ENCODE data around the gene PAFAH1B1.

Gene PAFAH1B1

GRCh38 chr17:2704031-2704889 lies 110.8 kb downstream of the PAFAH1B1 start:
- no peak for DNase-seq

GRCh38 chr17:2704890-2705248 lies 111.4 kb downstream of the PAFAH1B1 start:
- DNase-seq: no peak

DNA sequence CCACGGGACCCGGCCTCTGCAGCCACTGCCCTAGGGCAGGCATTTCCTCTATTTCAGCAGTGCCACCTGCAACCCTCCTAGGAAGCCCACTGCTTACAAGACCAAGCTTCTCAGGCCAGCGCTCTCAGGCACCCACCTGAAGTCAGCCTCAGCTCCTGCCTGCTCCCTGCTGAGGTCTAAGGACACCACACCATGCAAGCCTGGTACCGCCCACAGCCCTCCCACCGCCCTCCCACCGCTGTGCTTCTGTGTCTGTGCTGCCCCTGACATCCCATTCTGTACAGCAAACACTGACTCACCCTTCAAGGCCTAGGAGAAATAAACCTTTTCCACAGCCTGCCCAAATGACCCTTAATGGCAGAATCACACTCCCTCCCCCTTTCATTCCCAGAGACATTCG lies 111.8 kb downstream of the PAFAH1B1 start:
- DNase-seq: no peak

DNA sequence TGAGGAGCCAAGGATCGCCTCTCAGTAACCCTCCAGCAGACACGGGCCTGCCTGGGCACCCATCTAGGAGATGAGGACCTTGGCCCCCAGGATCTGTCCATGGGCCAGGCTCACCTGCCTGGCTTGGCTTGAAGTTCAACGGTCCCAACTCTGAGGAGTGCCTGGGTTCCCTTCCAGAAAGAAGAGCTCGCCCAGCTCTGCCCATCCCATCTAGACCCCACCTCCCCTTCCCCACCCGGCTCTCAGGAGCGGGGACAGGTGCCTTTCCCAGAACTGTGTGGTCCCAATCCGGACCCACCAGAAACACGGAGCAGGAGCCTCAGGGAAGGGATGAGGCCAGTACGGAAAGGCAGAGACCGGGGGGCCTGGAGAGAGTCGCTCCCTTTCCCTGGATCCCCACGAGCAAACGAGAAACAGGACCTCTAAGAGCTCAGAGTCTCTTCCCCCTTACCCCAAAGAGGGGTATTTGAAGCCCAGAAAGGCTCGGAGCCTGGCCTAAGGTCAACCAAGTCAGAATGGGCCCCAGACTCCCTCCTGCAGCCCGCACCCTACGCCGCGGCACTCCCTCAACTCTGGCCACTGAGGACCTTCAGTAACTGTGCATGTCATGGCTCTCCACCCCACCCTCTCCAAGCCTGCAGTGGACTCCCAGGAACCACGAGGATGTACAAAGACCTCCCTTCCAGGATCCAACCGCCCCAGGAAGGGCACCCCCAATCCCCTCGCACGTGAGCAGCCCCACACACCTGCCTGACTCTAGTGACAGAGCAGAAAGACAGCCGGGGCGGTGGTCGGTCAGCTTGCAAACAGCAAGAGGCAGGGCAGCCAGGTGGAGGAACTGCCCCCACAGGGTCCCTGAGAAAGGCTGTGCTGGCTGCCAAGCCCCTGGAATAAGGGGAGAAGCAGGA lies 112.7 kb downstream of the PAFAH1B1 start:
- no peak for DNase-seq

DNA sequence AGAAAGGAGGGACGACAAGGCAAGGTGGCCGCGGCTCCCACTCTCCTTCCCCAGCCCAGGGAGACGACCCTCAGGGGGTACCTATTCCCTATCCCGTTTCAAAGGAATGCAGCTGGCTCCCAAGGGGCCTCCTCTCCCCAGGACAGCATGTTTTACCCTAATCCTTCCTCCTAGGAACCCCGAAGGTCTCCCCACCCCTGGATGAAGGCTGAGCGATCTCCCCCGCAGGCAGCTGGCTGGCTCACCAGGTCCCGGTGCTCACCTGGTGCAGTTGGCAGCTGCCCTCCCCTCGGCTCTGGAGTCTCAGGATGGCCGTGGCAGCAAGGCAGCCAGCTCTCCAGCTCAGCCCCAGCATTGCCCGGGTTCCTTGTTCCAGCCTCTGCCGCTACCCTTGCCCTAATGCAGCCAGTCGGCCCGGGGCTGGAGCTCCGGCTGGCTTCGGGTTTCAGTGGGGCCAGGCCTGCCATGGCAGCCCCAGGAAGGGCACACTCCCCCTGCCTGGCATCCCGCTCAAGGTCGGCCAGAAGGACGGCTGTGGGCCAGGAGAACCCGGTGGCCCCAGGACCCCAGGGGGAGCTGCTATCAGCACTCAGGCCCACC lies 113.6 kb downstream of the PAFAH1B1 start:
- no peak for DNase-seq

DNA sequence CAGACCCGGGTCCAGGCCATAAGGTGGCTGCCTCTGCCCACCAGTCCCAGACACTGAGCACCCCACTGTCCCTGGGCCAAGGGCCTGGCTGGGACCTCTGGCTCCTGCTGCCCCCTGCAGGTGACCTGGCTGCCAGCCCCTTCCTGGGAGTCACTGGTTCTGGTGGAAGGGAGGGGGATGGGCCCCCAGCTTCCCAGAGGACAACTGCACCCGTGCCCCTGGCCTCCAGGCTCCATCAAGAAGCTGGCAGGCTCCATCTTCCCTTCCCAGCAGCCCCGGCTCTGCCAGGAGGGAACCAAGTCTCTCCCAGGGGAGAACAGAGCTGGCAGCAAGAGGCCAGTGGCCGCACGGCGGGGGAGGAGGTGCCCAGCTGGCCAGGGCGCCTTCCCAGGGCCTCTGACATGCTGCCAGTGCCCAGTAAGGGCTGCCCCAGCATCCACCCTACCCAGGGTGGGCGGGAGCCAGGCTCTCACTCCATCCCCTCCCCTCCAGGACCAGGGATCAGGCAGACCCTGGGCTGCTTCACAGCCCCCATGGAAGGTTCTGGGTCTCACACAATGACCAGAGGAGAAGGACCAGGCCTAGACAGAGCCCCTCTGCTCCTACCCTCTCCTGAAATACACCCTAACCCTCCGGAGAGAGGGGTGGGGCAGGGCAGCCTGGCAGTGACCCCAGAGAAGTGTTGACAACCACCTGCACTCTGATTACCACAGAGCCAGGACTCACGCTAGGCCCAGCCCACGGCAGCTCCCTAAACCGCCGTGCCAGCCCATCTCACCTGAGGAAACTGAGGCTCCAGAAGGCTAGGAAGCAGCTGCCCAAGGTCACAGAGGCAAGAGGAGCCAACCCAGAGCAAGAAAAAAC lies 114.5 kb downstream of the PAFAH1B1 start:
- DNase-seq: no peak

GRCh38 chr17:2708585-2709182 lies 115.2 kb downstream of the PAFAH1B1 start:
- no peak for DNase-seq

- no peak for DNase-seq
Observed at GRCh38 chr17:2709183-2709661, 115.8 kb downstream of the PAFAH1B1 start.

- no peak for DNase-seq
Observed at GRCh38 chr17:2710071-2710802, 116.8 kb downstream of the PAFAH1B1 start.

GRCh38 chr17:2710803-2711607 lies 117.6 kb downstream of the PAFAH1B1 start:
- DNase-seq: no peak

- peak; percentile 94 for DNase-seq
Observed at GRCh38 chr17:2711608-2712299, 118.3 kb downstream of the PAFAH1B1 start, which contains the start of gene CLUH. TSS of gene CLUH (minus strand) at chr17:2711764. CDS start at chr17:2711661, 103 bp downstream.

GRCh38 chr17:2712300-2713043 lies 119.0 kb downstream of the PAFAH1B1 start:
- DNase-seq: no peak

GRCh38 chr17:2713881-2714280 lies 120.4 kb downstream of the PAFAH1B1 start:
- DNase-seq: no peak

DNA sequence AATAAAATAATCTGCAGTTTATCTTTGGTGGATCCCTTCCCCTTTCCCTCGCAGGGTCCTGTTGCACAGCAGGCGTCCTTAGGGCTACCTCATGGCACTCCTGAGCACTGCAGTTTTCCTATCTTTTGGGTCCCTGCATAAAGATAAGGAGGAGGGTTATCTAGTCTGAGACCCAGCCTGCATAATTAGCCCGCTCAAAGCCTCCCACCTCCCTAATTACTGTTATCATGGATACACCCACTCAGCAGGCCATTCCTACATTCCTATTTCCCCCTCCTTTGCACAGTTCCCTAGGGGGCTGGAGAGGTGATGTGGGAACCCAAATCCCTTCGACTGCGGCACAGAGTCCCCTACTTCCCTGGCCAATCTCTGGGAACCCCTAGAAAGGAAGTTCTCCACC lies 123.2 kb downstream of the PAFAH1B1 start:
- DNase-seq: no peak

DNA sequence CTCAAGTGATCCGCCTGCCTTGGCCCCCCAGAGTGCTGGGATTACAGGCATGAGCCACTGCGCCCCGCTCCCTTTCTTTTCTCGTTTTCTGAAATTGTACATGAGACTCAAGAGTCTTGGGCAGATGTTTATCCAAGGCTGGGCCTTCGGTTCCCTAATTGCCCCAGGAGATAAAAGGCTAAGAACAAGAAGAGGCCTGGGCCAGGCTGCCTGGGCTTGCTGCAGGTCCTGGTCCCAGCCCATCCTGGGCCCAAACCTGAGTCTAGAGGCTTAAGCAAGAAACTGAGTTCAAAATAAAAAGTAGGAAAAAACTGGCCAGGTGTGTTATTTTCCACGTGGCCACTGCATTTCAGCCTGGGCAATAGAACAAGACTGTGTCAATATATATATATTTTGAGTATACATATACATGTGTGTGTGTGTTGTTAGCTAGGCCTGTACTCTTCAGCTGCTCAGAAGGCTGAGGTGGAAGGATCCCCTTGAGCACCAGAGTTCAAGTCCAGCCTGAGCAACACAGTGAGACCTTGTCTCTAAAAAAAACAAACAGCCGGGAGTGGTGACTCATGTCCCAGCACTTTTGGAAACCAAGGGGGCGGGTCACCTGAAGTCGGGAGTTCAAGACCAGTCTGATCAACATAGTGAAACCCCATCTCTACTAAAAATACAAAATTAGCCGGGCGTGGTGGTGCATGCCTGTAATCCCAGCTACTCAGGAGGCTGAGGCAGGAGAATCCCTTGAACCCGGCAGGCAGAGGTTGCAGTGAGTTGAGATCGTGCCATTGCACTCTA lies 124.9 kb downstream of the PAFAH1B1 start:
- DNase-seq: no peak

GRCh38 chr17:2719861-2720260 lies 126.4 kb downstream of the PAFAH1B1 start:
- no peak for DNase-seq

GRCh38 chr17:2721603-2722002 lies 128.1 kb downstream of the PAFAH1B1 start:
- DNase-seq: no peak

DNA sequence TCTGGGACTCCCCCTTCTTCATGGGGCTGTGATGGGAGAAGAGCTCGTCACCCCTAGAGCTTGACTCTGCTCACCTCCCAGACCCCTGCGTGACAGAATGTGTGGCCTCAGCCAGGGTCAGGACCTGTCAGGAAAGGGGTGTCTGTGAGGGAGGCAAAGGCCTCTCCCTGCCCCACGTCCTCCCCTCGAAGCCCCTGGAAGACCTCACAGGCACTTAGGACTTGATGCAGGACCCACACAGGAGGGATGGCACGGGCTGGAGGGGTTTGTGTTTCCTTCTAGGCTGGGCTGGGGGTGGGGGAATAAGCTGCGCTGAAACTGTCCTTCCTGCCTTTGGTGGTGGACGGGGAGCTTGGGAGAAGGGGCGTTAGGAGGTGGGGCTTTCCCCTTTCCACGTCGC lies 129.2 kb downstream of the PAFAH1B1 start:
- no peak for DNase-seq
